Mesendoderm (in vitro differentiated cells): ENCODE results near the gene AIG1.
"Not testable (repeated sequence)": the region's sequence is repeated elsewhere in the genome, so short reads cannot be mapped to it uniquely, and the experiment has no call there.

Experiments used
- DNase-seq: peaks from one replicate; pipeline ENCODE4 v3.0.0; 2013
- H2AK5ac ChIP-seq: 2 replicates; pipeline ENCODE4 v1.6.1; 2013; ENCODE audit warnings: low read length, inconsistent platforms
- H2BK120ac ChIP-seq: 2 replicates; pipeline ENCODE4 v1.6.1; 2013; ENCODE audit warnings: low read depth, mild to moderate bottlenecking, low read length, moderate library complexity, mixed read lengths
- H2BK15ac ChIP-seq: replicated peaks from 2 replicates; pipeline ENCODE4 v1.6.1; 2013; ENCODE audit warnings: low read depth, mild to moderate bottlenecking, moderate library complexity
- H2BK5ac ChIP-seq: 2 replicates; pipeline ENCODE4 v1.6.1; 2013; ENCODE audit warnings: low read length, inconsistent platforms
- H3K18ac ChIP-seq: 2 replicates; pipeline ENCODE4 v1.6.1; 2013; ENCODE audit warnings: mild to moderate bottlenecking, low read length, mixed read lengths
- H3K23ac ChIP-seq: one replicate; pipeline ENCODE4 v1.6.1; 2013; ENCODE audit warnings: low read length
- H3K27ac ChIP-seq: 2 replicates; pipeline ENCODE4 v1.5.1; 2013; ENCODE audit warnings: low read depth, mild to moderate bottlenecking, inconsistent platforms, low read length, moderate library complexity
- H3K27me3 ChIP-seq: 2 replicates; pipeline ENCODE4 v1.6.1; 2013; ENCODE audit warnings: low read length, control low read depth, mild to moderate bottlenecking, inconsistent platforms; ENCODE audit not compliant: insufficient read depth, poor library complexity
- H3K36me3 ChIP-seq: 2 replicates; pipeline ENCODE4 v1.6.1; 2013; ENCODE audit warnings: low read length, inconsistent platforms; ENCODE audit not compliant: control insufficient read depth, insufficient read depth
- H3K4ac ChIP-seq: one replicate; pipeline ENCODE4 v1.6.1; 2013; ENCODE audit warnings: low read depth, mild to moderate bottlenecking, low read length, moderate library complexity
- H3K4me1 ChIP-seq: 2 replicates; pipeline ENCODE4 v1.6.1; 2013; ENCODE audit warnings: low read depth, low read length, inconsistent platforms; ENCODE audit not compliant: control insufficient read depth
- H3K4me2 ChIP-seq: 2 replicates; pipeline ENCODE4 v1.6.1; 2013; ENCODE audit warnings: low read length
- H3K4me3 ChIP-seq: 2 replicates; pipeline ENCODE4 v1.5.1; 2013; ENCODE audit warnings: mild to moderate bottlenecking, low read length
- H3K56ac ChIP-seq: one replicate; pipeline ENCODE4 v1.6.1; 2013; ENCODE audit warnings: low read length
- H3K79me1 ChIP-seq: 2 replicates; pipeline ENCODE4 v1.6.1; 2013; ENCODE audit warnings: low read length, inconsistent platforms
- H3K79me2 ChIP-seq: 2 replicates; pipeline ENCODE4 v1.6.1; 2013; ENCODE audit warnings: mild to moderate bottlenecking, low read length; ENCODE audit not compliant: control insufficient read depth, insufficient read depth
- H3K9ac ChIP-seq: 2 replicates; pipeline ENCODE4 v1.6.1; 2013; ENCODE audit warnings: low read length, inconsistent platforms
- H4K5ac ChIP-seq: one replicate; pipeline ENCODE4 v1.6.1; 2013; ENCODE audit warnings: low read length
- H4K8ac ChIP-seq: one replicate; pipeline ENCODE4 v1.6.1; 2013; ENCODE audit warnings: low read depth, mild to moderate bottlenecking, control low read depth, low read length, moderate library complexity
- WGBS: extraction: QIAGEN DNeasy Blood & Tissue Kit; methylation state at CpG from one replicate; pipeline ENCODE4 v1.1.7; 2013; ENCODE audit warnings: low lambda C conversion rate, missing lambda C conversion rate; ENCODE audit not compliant: insufficient coverage; ENCODE audit errors: extremely low coverage; 5-methylcytosine and 5-hydroxymethylcytosine counted together

AIG1 gene

GRCh38 chr6:143245656-143246055 is 185.0 kb downstream of the AIG1 start:
- H3K23ac ChIP-seq: no peak overlapping the region
- DNase-seq: no peak
- H3K27ac ChIP-seq: no peak overlapping the region
- H3K79me2 ChIP-seq: no peaks in the 10 kb centered on the region
- H2BK5ac ChIP-seq: no peak overlapping the region
- no peak overlapping the region for H3K18ac ChIP-seq
- no peaks in the 10 kb centered on the region for H3K4me1 ChIP-seq
- H2BK15ac ChIP-seq: no peak overlapping the region
- H3K56ac ChIP-seq: no peak overlapping the region
- no peak overlapping the region for H3K4ac ChIP-seq
- no peak overlapping the region for H2AK5ac ChIP-seq
- H4K8ac ChIP-seq: no peak overlapping the region
- no peak overlapping the region for H3K4me3 ChIP-seq
- no peak overlapping the region for H4K5ac ChIP-seq
- H2BK120ac ChIP-seq: no peak overlapping the region
- no peak overlapping the region for H3K4me2 ChIP-seq
- no CpG with 5 or more reads among the region's 6 CpGs for WGBS
- no peaks in the 10 kb centered on the region for H3K36me3 ChIP-seq
- no peaks in the 10 kb centered on the region for H3K27me3 ChIP-seq
- no peak overlapping the region for H3K9ac ChIP-seq
- H3K79me1 ChIP-seq: no peaks in the 10 kb centered on the region

DNA sequence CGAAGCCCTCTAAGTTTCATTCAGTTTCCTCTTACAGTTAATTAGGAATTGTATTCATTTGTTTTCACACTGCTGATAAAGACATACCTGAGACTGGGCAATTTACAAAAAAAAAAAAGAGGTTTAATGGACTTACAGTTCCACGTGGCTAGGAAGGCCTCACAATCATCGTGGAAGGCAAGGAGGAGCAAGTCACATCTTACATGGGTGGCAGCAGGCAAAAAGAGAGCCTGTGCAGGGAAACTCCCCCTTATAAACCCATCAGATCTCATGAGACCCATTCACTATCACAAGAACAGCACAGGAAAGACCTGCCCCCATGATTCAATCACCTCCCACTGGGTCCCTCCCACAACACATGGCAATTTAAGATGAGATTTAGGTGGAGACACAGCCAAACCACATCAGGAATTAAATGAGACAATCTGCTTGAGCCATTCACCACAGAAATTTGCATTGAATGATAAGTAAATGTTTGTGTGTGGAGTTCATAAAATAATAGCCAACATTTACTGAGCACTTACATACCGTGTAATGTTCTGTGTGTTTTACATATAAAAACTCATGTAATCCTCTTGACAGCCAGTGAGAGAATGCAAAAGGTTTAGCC is 185.6 kb downstream of the AIG1 start:
- H3K27ac ChIP-seq, H3K79me2 ChIP-seq, H3K4me3 ChIP-seq, H3K56ac ChIP-seq, H2BK5ac ChIP-seq, H3K18ac ChIP-seq, H2BK120ac ChIP-seq, H3K79me1 ChIP-seq, H3K4me2 ChIP-seq, H3K4ac ChIP-seq, H3K9ac ChIP-seq, H2AK5ac ChIP-seq, H4K5ac ChIP-seq, H3K23ac ChIP-seq, H2BK15ac ChIP-seq, DNase-seq, H3K4me1 ChIP-seq, H4K8ac ChIP-seq, H3K36me3 ChIP-seq, H3K27me3 ChIP-seq: not testable (repeated sequence)
- no CpG with 5 or more reads among the region's 4 CpGs for WGBS

DNA sequence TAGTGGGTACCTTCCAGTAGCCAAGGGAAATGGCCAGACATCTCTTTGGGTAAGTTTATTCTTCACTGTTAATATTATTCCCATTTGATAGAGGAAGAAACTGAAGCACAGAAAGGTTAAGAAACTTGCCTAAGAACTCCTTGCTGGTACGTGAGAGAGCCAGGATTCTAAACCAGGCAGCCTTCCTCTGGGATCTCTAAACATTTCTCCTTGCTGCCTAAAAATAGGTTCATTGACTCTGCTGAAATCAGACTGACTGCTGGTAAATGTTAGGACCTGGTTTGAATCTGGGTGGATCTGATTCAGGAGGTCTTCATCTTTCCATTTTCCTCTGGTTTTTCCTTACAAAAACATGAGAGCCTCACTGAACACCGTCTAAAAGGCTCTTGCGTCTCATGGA is 186.9 kb downstream of the AIG1 start:
- Histone ChIP-seq H3K23ac (no peak overlapping the region), H3K56ac (no peak overlapping the region), H3K4me1 (no peaks in the 10 kb centered on the region), H3K4me3 (no peak overlapping the region), H3K4me2 (no peak overlapping the region), H2BK5ac (no peak overlapping the region), H3K79me2 (no peaks in the 10 kb centered on the region), H3K18ac (no peak overlapping the region), H3K27ac (no peak overlapping the region), H3K27me3 (no peaks in the 10 kb centered on the region), H4K8ac (no peak overlapping the region), H2AK5ac (no peak overlapping the region), H2BK15ac (no peak overlapping the region), H3K9ac (no peak overlapping the region), H3K36me3 (no peaks in the 10 kb centered on the region), H4K5ac (no peak overlapping the region), H2BK120ac (no peak overlapping the region), H3K4ac (no peak overlapping the region), H3K79me1 (no peaks in the 10 kb centered on the region)
- no CpG with 5 or more reads among the region's 3 CpGs for WGBS
- DNase-seq: no peak

DNA sequence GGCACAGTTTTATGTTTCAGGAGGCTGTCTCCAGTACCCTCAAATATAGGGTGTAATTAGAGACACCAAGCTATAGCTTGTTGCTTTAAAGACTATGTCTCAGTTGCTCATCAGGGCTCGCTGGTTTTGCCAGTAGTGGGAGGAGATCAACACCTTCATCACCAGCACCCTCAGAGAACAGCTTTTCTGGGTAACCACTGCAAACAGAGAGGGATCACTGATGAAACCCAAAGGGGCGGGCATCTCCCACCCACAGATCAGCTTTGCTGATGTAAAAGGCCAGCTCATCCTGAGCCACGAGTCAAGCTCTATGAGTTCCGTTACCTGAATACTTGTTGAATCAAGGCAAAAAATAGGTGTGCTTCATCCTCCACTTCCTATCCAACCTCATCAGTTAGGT is 187.7 kb downstream of the AIG1 start:
- Histone ChIP-seq H4K8ac (no peak overlapping the region), H3K27ac (no peak overlapping the region), H2AK5ac (no peak overlapping the region), H3K4me3 (no peak overlapping the region), H2BK15ac (no peak overlapping the region), H3K27me3 (no peaks in the 10 kb centered on the region), H3K23ac (no peak overlapping the region), H3K4me1 (no peaks in the 10 kb centered on the region), H3K56ac (no peak overlapping the region), H2BK120ac (no peak overlapping the region), H4K5ac (no peak overlapping the region), H3K36me3 (no peaks in the 10 kb centered on the region), H3K9ac (no peak overlapping the region), H3K79me1 (no peaks in the 10 kb centered on the region), H3K79me2 (no peaks in the 10 kb centered on the region), H3K4me2 (no peak overlapping the region), H2BK5ac (no peak overlapping the region), H3K4ac (no peak overlapping the region), H3K18ac (no peak overlapping the region)
- no CpG with 5 or more reads among the region's 4 CpGs for WGBS
- no peak for DNase-seq

- no peak overlapping the region for H2BK15ac ChIP-seq
- no peak overlapping the region for H2BK5ac ChIP-seq
- H3K27me3 ChIP-seq: no peaks in the 10 kb centered on the region
- no peak overlapping the region for H3K18ac ChIP-seq
- H3K56ac ChIP-seq: no peak overlapping the region
- no CpG with 5 or more reads among the region's 4 CpGs for WGBS
- H3K27ac ChIP-seq: no peak overlapping the region
- H4K5ac ChIP-seq: no peak overlapping the region
- no peaks in the 10 kb centered on the region for H3K4me1 ChIP-seq
- H3K79me1 ChIP-seq: no peaks in the 10 kb centered on the region
- no peaks in the 10 kb centered on the region for H3K36me3 ChIP-seq
- H2BK120ac ChIP-seq: no peak overlapping the region
- DNase-seq: no peak
- no peak overlapping the region for H2AK5ac ChIP-seq
- H3K4me3 ChIP-seq: no peak overlapping the region
- H3K23ac ChIP-seq: no peak overlapping the region
- H3K9ac ChIP-seq: no peak overlapping the region
- no peak overlapping the region for H3K4ac ChIP-seq
- no peak overlapping the region for H3K4me2 ChIP-seq
- no peaks in the 10 kb centered on the region for H3K79me2 ChIP-seq
- H4K8ac ChIP-seq: no peak overlapping the region
Measured at GRCh38 chr6:143251288-143251687, 190.6 kb downstream of the AIG1 start.

DNA sequence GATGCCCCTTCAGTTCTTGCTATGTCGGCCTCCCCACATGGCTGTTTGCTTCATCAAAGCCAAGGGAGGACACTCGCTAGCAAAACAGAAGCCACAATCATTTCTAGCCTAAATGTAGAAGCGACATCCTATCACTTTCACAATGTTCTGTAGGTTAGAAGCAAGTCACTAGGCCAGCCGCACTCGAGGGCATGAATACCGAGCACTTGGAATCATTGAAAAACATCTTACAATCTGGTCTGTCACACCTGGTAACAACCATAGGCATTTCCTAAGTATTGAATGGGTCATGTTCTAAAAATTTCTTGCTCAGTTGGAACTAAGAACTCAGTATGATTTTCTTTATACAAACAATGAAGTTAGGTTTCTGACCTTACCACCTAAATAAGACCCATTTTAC is 192.3 kb downstream of the AIG1 start:
- H2BK15ac ChIP-seq: no peak overlapping the region
- WGBS: no CpG with 5 or more reads among the region's 6 CpGs
- no peaks in the 10 kb centered on the region for H3K4me1 ChIP-seq
- no peaks in the 10 kb centered on the region for H3K36me3 ChIP-seq
- no peak overlapping the region for H3K4me2 ChIP-seq
- no peaks in the 10 kb centered on the region for H3K27me3 ChIP-seq
- no peaks in the 10 kb centered on the region for H3K79me2 ChIP-seq
- no peak overlapping the region for H3K23ac ChIP-seq
- no peak overlapping the region for H3K18ac ChIP-seq
- H3K4me3 ChIP-seq: no peak overlapping the region
- H3K56ac ChIP-seq: no peak overlapping the region
- no peak overlapping the region for H3K27ac ChIP-seq
- no peak overlapping the region for H4K8ac ChIP-seq
- no peak overlapping the region for H3K9ac ChIP-seq
- no peak overlapping the region for H2BK5ac ChIP-seq
- H3K4ac ChIP-seq: no peak overlapping the region
- no peak overlapping the region for H4K5ac ChIP-seq
- no peaks in the 10 kb centered on the region for H3K79me1 ChIP-seq
- no peak overlapping the region for H2AK5ac ChIP-seq
- H2BK120ac ChIP-seq: no peak overlapping the region
- no peak for DNase-seq
